ENCODE data around the gene CCT5.
"Not testable (repeated sequence)": the region's sequence is repeated elsewhere in the genome, so short reads cannot be mapped to it uniquely, and the experiment has no call there.

Gene CCT5

DNA sequence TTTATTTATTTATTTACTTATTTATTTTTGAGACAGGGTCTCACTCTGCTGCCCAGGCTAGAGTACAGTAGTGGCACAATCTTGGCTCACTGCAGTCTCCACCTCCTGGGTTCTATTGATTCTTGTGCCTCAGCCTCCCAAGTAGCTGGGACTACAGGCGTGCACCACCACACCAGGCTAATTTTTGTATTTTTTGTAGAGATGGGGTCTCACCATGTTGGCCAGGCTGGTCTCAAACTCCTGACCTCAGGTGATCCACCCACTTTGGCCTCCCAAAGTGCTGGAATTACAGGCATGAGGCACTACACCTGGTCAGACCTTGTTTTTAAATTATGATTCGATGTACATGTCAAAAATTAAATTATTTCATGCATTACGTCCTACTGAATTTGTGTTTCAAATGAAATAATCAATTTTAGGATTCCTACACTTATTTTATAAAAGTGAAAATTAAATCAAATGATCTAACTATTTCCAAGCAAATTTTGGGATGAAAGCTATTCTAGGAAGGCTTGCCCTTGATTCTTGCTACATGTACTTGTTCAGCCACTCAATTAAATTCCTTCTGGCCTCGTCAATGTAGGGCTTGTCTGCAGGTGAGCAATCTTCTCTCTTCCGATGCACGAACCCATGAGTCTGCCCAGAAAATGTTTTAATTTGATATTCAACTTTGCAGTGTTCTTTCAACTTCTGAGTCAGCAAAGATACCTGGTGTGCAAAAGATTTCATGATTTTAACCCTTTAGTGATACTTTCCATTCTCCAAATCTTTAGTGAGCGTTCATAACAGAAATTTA, 30.0 kb downstream of the CCT5 start:
- Histone ChIP-seq H3K9ac (ENCODE audit: low read length) (no peak overlapping the region), H3K27me3 (ENCODE audit: low read depth, low read length) (no peaks in the 10 kb centered on the region), H4K20me1 (ENCODE audit: insufficient read depth, low read length) (no peaks in the 10 kb centered on the region), H3K4me2 (ENCODE audit: low read length) (no peak overlapping the region), H3K4me1 (ENCODE audit: low read length) (peaks cover 11% of the 10 kb centered on the region), H3K79me2 (ENCODE audit: low read length) (no peaks in the 10 kb centered on the region), H3K36me3 (replicated peaks; ENCODE audit: low read depth, low read length) (no peaks in the 10 kb centered on the region), H3K9me3 (ENCODE audit: insufficient read depth, low read length) (no peaks in the 10 kb centered on the region), H3K27ac (ENCODE audit: low read length) (no peak overlapping the region), H3K4me3 (ENCODE audit: low read length) (no peak overlapping the region), H2AFZ (ENCODE audit: low read depth, low read length) (no peak overlapping the region)
- TF ChIP-seq, protein P1, sequence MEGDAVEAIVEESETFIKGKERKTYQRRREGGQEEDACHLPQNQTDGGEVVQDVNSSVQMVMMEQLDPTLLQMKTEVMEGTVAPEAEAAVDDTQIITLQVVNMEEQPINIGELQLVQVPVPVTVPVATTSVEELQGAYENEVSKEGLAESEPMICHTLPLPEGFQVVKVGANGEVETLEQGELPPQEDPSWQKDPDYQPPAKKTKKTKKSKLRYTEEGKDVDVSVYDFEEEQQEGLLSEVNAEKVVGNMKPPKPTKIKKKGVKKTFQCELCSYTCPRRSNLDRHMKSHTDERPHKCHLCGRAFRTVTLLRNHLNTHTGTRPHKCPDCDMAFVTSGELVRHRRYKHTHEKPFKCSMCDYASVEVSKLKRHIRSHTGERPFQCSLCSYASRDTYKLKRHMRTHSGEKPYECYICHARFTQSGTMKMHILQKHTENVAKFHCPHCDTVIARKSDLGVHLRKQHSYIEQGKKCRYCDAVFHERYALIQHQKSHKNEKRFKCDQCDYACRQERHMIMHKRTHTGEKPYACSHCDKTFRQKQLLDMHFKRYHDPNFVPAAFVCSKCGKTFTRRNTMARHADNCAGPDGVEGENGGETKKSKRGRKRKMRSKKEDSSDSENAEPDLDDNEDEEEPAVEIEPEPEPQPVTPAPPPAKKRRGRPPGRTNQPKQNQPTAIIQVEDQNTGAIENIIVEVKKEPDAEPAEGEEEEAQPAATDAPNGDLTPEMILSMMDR (IDR thresholded peaks at IDR 0.05; ENCODE audit: low read depth, low read length) = no peak
- no peak for TF ChIP-seq EZH2phosphoT487 (IDR thresholded peaks at IDR 0.05; ENCODE audit: low read depth)

DNA sequence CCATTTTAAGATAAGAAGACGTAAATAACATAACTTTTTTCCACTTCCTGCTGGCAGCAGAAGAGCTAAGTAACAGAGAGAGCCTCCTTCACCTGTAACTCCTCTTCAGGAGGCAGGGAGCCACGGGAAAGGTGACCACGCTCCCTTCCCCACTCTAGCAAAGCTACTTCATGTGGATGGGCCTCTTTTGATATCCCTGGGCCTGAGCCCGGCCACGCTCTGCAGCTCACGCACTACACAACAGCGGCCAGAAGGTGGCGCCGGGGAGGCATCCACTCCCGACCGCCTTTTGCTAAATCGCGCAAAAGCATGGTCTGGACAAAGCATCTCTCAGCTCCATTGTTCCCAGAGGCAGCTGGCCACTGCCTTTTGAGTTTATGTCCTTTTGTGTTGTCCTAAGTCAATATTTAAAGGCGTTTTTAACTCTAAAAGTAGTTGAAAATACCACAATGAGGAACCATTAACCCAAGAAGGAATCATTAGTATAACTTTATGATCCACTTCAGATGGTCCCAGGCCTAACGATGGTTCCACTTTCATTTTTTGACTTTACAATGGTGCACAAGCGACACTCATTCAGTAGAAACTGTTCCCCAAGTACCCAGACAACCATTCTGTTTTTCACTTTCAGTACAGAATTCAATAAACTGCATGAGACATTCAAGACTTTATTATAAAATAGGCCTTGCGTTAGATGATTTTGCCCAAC, 34.0 kb downstream of the CCT5 start:
- H3K27ac ChIP-seq (ENCODE audit: low read length) = no peak overlapping the region
- 0 out of 2 replicates have a peak overlapping the region, but pooled peaks have one; percentile 40 for H3K9ac ChIP-seq (ENCODE audit: low read length)
- TF ChIP-seq EZH2phosphoT487 (IDR thresholded peaks at IDR 0.05; ENCODE audit: low read depth) = no peak
- TF ChIP-seq, protein P1 (IDR thresholded peaks at IDR 0.05; ENCODE audit: low read depth, low read length) = peak; percentile 79
- peak overlapping the region; percentile 72 for H3K4me2 ChIP-seq (ENCODE audit: low read length)
- H3K79me2 ChIP-seq (ENCODE audit: low read length) = no peaks in the 10 kb centered on the region
- no peaks in the 10 kb centered on the region for H3K27me3 ChIP-seq (ENCODE audit: low read depth, low read length)
- peaks cover 22% of the 10 kb centered on the region for H3K4me1 ChIP-seq (ENCODE audit: low read length)
- H2AFZ ChIP-seq (ENCODE audit: low read depth, low read length) = peak overlapping the region; percentile 97
- no peaks in the 10 kb centered on the region for H4K20me1 ChIP-seq (ENCODE audit: insufficient read depth, low read length)
- H3K4me3 ChIP-seq (ENCODE audit: low read length) = peak overlapping the region; percentile 15; the same call in 1 of the 2 replicates
- no peaks in the 10 kb centered on the region for H3K9me3 ChIP-seq (ENCODE audit: insufficient read depth, low read length)
- no peaks in the 10 kb centered on the region for H3K36me3 ChIP-seq (replicated peaks; ENCODE audit: low read depth, low read length)

DNA sequence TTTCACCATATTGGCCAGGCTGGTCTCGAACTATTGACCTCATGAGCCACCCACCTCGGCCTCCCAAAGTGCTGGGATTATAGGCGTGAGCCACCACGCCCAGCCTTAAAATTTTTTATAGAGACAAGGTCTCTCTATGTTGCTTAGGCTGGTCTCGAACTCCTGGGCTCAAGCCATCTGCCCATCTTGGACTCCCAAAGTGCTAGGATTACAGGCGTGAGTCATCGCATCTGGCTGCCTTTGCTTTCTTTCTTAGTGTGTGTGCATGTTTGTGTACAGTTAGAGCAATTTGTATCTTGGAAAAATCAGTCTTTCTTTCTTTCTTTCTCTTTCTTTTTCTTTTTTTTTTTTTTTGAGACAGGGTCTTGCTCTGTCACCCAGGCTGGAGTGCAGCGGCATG, 35.3 kb downstream of the CCT5 start:
- H3K4me3 ChIP-seq (ENCODE audit: low read length) = not testable (repeated sequence)

DNA sequence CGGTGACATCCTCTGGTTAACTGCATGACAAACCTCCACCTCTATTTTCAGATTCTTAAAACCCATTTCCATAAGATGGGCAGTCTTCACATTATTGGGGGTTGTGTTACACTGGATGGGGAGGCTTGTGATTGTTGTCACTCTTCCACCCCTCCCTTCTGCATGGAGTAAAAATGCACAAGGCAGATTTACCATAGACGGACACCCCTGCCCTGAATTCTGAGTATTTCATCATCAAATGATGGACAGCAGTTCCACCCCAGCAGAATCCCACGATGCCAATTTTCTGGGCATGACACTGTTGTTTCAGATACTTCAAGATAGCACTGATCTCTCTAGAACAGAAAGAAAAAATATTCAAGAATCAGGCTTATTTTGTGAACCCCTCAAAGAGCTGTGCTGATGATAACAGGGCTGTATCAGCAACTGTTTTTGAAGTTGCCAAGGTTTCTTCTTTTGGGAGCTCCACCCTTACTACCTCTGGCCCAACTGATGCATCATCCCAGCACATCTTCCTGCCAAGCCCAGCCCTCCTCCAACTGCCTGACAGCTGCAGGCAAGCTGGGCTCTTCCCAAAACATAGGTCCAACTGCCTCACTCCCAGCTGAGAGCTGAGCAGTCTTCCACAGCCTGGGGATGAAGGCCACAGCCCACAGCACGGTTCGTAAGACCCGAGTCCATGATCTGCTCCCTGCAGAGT, 36.2 kb downstream of the CCT5 start:
- Histone ChIP-seq H3K4me2 (ENCODE audit: low read length) (no peak overlapping the region), H3K27ac (ENCODE audit: low read length) (no peak overlapping the region), H3K36me3 (replicated peaks; ENCODE audit: low read depth, low read length) (no peaks in the 10 kb centered on the region), H3K79me2 (ENCODE audit: low read length) (no peaks in the 10 kb centered on the region), H3K9me3 (ENCODE audit: insufficient read depth, low read length) (no peaks in the 10 kb centered on the region), H4K20me1 (ENCODE audit: insufficient read depth, low read length) (no peaks in the 10 kb centered on the region), H3K9ac (ENCODE audit: low read length) (no peak overlapping the region), H2AFZ (ENCODE audit: low read depth, low read length) (no peak overlapping the region), H3K4me3 (ENCODE audit: low read length) (no peak overlapping the region), H3K4me1 (ENCODE audit: low read length) (peaks cover 22% of the 10 kb centered on the region), H3K27me3 (ENCODE audit: low read depth, low read length) (no peaks in the 10 kb centered on the region)
- TF ChIP-seq EZH2phosphoT487 (IDR thresholded peaks at IDR 0.05; ENCODE audit: low read depth) = no peak
- TF ChIP-seq, protein P1 (IDR thresholded peaks at IDR 0.05; ENCODE audit: low read depth, low read length) = no peak

More for the DNA sequence above, 35.3 kb downstream of the CCT5 start:
- not testable (repeated sequence) for H2AFZ ChIP-seq (ENCODE audit: low read depth, low read length); H3K27me3 ChIP-seq (ENCODE audit: low read depth, low read length); H3K27ac ChIP-seq (ENCODE audit: low read length); H3K4me2 ChIP-seq (ENCODE audit: low read length); H3K9me3 ChIP-seq (ENCODE audit: insufficient read depth, low read length); H3K36me3 ChIP-seq (replicated peaks; ENCODE audit: low read depth, low read length); H4K20me1 ChIP-seq (ENCODE audit: insufficient read depth, low read length); H3K79me2 ChIP-seq (ENCODE audit: low read length); H3K9ac ChIP-seq (ENCODE audit: low read length)
- H3K4me1 ChIP-seq (ENCODE audit: low read length) = peaks cover 22% of the 10 kb centered on the region

Measured in OCI-LY3 (cell line).